ENCODE results near the gene SNAP29.
"Not testable (repeated sequence)": the region's sequence is repeated elsewhere in the genome, so short reads cannot be mapped to it uniquely, and the experiment has no call there.

Gene SNAP29

DNA sequence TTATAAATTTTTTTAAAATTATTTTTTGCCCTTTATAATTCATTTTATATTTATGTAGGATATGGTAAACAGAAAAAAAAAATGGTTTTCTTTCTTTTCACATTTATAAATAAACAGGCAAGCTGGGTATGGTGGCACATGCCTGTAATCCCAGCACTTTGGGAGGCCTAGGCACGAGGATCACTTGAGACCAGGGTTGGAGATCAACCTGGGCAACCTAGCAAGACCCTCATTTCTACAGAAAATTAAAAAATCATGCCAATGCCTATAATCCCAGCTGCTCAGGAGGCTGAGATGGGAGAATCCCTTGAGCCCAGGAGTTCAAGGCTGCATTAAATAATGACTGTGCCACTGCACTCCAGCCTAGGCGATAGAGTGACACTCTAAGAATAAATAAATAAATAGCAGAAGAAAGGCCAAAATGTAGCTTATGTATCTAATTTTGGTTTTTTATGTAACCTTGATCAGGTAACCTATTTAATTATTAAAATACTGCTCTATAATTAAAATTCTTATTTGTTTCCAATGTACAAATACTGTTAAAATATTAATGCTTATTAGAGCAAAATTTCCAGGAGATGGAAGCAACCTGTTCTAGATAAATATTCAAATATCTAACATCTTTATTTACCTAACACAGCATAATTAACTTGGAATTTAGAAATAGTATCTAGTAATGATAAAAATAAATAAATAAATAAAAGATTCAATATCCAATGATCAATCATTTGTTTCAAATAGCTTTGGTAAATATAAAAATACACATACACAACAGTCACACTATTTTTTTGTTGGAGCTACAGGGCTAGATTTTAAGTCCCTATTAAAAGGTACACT lies 21.6 kb upstream of the SNAP29 start:
- DNase-seq: no peak

DNA sequence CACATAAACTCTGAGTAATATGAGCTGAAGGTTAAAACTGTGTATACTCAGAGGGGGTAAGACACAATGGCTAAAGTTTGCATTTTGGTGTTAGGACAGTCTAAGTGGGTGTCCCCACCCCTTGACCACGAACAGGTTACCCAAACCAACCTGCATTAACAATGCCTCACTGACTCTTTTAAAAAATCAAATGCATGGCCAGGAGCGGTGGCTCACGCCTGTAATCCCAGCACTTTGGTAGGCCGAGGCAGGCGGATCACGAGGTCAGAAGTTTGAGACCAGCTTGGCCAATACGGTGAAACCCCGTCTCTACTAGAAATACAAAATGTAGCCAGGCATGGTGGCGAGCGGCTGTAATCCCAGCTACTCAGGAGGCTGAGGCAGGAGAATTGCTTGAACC lies 19.5 kb upstream of the SNAP29 start:
- not testable (repeated sequence) for DNase-seq

DNA sequence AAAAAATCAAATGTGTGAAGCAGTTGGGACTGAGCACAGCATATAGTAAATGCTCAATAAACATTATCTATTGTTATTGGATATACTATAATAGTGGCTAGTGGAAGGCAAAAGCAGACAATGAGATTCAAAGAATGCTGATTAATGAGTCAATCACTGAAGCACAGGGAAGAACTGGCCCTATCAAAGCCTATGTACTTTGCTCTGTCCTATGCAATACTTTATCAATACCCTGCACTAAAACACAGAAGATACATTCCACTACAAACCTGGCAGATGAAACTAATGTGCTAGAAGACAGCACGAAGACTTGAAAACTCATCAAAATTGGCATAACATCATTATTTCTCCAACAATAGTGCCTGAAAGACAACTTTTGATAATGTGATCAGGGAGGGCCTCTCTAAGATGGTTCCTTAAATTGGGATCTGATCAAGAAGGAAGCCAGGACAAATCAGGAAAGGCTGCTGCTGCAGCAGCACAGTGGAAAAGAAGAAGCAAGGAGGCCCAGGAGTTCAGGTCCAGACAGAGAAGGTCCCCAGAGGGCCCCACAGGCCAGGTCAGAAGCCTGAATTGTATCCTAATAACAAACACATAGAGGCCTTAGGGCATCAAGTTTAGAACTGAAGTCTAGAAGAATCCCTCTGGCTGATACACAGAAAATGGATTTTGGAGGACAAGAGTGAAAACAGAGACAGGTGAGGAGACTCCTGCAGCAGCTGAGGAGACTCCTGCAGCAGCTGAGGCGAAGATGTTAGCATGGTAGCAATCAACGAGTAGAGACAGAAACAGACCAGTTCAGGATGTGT lies 18.8 kb upstream of the SNAP29 start:
- DNase-seq: no peak

DNA sequence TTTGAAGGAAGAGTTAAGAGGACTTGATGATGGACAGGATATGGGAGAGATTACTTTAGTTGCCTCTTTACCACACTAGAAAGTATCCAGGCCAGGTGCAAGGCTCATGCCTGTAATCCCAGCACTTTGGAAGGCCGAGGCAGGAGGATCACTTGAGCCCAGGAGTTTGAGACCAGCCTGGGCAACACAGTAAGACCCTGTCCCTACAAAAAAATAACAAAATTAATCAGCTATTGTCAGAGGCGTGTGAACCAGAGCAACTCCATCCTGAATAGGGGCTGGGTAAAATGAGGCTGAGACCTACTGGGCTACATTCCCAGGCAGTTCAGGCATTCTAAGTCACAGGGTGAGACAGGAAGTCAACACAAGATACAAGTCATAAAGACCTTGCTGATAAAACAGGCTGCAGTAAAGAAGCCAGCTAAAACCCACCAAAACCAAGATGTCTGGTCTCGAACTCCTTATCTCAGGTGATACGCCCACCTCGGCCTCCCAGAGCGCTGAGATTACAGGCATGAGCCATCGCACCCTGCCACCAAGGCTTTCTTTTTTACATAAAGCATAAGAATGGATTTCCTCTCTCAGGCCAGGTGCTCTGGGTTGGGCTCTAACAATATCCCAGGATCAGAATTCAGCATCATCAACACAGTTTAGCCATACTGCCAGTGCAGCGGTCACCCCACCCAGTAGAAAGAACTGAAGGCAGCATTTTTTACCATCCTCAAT lies 18.0 kb upstream of the SNAP29 start:
- DNase-seq: no peak

DNA sequence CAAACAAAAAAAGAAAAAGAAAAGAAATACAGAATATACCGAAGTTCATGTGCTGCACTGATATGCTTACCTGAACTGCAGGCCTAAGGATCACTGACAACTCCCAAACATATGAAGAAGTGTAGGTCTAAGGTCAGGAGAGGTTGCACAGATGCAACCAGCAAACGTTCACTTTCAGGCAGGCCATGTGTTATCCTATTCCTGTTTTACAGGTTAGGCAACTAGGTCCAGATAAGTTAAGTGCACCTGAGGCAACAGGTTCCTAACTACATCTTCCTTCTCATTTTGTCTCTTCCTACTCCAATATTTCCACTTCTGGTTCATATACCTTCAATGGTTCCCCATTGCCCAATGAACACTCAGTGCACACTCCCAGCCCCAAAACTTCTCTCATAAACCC lies 15.3 kb upstream of the SNAP29 start:
- no peak for DNase-seq

DNA sequence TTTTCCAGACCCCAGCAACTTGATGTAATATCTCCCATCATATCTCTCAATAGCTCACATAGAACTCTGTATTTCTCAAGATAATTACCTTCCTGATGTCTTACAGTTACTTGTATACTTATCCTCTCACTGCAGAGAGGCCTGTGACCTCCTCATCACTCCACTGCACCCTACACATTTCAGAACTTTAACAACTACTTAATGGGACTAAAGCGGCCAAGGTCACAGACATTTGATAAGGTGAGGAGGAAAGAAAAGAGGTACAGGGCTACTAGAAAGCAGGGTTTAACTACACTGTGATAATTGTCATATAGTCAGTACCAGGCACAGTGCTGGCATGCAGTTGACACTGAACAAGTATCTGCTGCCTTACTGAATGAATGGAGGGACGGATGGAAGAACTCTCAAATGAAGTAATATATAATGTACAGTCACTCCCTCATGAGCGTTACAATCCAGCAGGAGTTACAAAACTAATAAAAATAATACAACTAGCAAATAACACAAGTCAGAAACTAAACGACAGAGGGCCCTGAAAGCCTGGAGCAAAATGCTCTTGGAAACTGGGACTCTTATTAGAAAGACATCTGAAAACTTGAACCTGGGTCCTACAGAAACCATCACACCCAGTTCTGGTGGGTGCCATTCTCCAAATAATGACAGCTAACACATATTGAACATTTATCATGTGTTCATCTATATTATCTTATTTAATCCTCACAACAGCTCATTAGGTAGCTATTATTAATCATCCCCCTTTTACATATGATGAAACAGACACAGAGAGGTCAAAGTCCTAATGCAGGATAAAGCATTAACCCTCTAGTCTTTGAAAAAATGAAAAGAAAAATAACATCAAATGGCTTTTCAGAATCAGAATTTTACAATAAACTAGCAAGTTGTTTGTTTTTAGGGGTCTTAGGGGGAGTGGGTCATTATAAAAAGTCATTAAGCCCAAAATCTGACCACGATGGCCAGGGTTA lies 14.5 kb upstream of the SNAP29 start:
- no peak for DNase-seq

DNA sequence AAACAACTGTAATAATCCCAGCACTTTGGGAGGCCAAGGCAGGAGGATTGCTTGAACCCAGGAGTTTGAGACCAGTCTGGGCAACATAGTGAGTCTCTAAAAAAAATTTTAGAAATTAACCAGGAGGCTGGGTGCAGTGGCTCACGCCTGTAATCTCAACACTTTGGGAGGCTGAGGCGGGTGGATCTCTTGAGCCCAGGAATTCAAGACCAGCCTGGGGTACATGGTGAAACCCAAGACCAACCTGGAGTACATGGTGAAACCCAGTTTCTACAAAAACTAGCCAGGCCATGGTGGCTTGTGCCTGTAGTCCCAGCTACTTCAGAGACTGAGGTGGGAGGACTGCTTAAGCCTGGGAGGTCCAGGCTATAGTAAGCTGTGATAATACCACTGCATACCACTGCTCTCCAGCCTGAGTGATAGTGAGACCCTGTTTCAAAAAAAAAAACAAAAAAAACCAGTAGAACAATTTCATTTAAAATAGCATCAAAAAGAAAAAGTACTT lies 11.4 kb upstream of the SNAP29 start:
- DNase-seq: no peak

DNA sequence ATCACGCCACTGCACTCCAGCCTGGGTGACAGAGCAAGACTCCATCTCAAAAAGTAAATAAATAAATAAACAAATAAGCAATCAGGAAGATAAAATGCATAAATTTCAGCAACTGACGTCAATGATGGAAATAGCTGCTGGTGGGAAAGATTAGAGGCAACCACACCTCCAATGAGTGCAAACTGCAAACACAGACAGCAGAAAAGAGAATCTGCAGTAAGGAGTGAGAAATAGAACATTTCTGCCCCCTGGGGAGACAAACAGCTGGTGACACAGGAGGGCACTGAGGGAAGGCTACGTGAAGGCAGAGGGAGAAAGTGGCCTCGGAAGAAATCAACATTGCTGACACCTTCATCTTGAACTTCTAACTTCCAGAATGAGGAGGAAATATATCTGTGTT lies 6.7 kb upstream of the SNAP29 start:
- no peak for DNase-seq

DNA sequence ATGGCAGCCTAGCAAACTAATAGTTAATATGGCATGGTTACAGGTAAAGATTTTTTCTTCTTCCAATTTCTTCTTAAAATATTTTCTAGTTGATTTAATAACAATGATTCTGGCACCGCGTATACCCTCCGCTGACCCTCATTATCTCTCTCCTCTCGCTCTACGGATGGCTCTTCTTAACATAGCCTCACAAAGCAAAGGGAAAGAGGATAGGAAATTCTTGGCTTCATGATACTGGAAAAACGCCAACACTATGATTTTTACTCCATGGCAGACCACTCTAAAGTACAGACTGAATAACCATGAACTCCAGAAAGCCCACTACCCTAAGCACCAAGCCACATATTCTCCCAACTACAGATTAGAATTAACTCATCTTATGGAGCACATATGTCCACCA lies 6.3 kb upstream of the SNAP29 start:
- no peak for DNase-seq

DNA sequence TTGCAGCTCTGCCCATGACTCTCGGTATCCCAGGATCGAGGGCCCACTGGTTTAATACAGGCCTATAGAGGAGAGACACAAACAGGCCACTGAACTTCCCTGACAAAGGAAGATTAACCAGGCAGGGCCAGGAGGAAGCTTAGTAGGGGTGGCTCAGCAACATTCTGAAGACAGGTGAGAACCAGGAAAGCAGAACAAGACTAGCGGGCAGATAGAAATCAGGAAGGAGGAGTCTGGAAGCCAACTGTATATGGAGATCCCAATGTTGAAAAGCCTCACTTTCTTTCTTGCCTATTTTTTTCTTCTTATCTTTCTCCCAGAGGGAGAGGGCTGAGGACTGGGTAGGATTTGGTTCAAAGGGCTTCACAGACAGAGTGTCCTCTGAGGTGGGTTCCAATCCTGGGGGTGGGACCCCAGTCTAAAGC lies 5.6 kb upstream of the SNAP29 start:
- no peak for DNase-seq

DNA sequence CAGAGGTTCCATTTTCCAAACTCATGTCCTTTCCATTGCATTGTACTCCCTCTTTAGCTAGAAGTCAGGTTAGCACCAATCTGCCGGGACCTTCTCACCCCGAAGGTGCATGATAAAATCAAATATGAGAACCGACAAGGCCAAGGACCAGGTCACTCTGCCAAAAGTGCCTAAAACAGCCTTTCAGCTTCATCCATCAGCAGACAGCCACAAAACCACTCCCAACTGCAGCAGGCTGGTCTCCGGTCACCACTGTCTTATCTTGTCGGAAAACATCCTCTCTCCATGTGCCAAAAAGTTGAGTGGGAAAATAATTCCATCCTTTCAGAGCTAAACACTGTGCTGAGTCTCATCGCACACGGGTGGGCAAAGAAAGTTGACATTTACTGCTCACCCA lies 1.6 kb upstream of the SNAP29 start:
- no peak for DNase-seq

DNA sequence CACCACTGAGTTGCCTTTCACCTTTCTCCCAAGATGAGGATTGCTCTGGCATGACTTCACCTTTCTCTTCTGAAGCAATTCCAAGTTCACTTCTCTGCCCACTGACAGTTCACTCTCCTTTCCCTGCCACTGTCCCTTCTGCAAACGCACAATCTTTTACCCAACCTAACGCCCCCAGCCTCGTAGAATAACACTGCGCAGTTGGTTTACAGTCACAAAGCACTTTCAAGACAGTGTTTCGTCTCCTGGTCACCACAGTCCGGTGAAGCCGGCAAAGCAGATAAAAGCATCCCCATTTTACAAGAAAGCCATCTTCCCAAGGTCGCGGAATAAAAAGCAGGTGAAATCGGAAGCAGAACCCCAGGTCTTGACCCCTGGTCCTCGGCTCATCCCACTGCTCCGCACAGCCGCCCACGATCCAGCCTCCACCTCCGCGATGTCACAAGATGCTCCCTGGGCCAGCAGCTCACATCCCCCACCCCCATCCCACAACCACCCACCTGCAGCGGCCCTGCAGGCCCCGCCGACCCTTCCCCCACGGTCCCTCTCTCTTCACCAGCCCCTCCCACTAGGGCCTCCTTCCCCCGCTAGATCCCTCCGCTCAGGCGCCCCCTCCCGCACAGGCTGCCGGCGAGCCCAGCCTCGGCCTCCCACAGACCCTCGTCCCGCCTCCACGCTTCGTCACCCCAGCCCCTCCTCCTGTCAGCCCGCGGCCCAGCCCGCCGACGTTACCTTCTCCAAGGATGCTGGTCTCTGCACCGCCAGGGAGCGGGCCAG lies 781 bp upstream of the SNAP29 start:
- peak; percentile 63 to 76 (median 66) for DNase-seq

DNA sequence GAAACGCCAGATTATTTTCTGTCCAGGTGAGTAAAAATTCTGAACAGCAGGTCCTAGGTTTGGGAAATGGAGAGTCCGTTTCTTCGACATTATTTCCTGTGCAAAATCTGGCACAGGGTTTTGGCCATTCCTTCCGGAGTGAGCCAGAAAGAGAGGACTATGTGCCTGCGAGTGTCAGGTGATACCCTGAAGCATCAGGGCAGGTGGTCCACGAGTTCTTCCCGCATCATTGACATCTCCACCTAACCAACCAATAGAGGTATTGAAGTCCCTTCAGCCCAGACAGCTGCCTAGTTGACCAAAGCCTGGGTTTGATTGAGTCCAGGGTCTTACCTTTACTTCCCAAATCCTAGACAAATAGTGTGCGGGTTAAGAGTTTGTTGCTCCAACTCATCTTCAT lies 808 bp downstream of the SNAP29 start:
- no peak for DNase-seq

DNA sequence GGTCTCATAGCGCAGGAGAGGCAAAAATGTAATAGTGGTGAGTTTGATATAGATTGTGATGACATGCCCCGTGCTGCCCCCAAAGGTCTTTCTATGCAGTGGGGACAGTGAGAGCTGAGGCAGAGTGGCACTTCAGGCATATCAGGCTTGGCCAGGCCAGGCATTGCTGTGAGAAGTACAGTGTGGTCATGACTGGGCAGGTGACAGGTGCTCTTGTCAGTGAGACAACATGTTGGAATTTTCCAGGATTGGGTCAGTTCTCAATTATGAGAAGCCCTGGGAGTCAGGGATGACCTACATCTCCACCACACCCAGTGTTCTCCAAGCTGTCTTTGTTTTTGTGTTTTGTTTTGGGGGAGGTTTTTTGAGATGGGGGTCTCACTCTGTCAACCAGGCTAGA lies 3.7 kb downstream of the SNAP29 start:
- DNase-seq: no peak

DNA sequence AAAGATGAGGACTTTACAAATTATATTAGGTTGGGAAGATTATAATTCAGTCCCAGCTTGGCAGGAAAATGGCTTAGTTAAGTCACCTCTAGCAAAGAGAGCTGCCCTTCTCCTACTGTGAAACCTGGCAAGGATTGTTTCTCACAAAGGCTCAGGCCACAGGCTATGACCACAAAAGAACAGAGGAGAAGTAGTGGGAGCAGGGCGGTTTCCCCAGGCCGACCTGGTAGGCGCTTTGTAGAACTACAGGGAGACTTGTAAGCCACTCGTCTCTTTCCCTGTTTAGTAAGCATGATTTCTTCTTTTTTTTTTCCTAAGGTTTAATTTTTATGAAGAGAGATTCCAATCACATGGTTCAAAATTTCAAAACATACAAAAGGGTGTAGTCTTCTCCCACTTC lies 4.6 kb downstream of the SNAP29 start:
- no peak for DNase-seq

DNA sequence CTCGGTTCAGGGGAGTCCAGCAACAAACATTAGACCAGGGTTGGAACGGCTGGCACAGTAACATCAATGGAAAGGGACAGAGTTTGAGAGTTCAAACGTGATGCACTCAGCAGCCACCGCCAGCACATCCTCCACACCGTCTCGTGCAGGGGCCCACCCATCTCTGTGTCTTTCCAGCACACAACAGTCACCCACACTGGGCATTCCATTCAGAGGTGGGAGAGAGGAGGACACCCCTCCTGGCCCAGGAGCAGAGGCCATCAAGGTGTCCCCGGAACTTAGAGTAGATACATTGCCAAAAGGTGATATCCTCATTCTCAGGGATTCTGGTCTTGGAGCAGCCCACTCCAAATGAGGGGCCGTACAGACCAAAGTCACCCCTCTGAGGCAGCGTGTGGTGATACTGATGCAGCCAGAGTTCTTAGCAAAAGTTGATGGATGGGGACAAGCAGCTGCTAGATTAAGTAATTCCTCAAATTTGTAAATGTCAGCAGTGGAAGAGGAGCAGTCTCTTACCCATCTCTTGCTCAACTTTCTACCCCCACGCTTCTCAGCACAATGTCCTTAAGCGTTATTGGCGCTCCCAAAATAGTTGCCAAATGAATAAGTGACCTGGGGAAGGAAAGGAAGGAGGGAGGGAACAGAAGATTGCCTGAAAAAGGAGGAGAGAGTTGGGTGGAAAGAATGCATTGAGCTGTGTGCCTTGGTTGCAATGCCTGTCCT lies 5.5 kb downstream of the SNAP29 start:
- no peak for DNase-seq

DNA sequence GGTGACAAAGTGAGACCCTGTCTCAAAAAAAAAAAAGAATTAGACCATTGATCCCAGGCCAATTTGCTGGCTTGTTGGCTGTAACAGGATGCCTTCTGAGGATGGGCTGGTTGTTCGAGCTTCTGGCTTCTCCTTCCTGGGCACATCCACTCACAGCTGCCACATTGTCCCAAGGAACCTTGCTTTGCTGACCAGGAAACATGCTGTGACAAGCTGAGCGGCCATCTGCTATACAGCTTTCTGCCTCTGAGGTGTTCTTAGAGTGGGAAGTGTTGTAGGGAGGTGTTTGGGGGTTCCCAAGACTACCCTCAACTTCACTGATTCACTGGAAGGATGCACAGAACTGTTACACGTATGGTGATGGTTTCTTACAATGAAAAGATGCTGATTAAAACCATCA lies 6.5 kb downstream of the SNAP29 start:
- no peak for DNase-seq

DNA sequence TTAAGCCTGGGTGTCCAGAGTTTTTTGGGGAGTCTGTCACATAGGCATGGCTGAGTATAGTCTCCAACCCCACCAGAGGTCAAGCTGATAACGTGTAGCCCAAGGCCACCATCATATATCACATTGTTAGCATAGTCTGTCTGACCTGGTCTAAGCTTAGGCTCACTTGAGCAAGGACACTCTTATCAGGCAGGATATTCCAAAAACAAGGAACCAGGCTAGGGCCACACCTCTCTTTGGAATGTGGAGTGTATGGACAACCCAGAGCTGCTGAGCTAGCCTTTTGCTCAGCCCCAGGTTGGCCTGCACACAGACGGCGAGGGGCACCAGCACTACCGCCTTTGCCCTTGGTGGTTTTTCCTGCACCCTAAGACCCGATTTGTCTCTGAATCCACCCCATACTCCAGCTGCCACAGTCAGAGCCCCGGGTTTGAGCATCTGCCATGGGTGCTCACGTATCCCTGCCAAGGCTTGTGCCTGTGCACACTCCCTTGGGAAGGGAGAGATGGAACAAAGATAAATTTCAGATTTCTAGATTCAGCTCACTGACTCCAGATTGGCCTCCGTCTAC lies 7.2 kb downstream of the SNAP29 start:
- no peak for DNase-seq

DNA sequence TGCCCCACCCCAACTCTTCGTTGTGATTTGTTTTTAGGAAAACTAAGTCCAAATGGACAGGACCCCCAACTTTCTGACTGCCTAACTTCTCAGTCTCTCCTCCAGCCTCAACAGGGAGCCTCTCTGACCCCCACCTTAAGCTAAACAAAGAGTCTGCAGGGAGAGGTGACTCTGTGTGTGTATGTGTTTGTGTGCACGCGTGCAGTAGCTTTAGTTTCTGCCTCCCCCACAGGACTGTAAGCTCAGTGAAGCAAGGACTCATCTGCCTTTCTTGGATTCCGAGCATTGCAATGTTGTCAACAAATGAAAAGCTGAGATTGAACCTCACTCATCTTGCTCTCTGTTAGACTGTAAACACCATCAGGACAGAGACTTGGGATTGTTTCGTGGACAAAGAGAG lies 7.9 kb downstream of the SNAP29 start:
- DNase-seq: no peak
